ENCODE data around the gene OR6T1. TPM values are rescaled to one million over a fixed set of nuclear protein-coding genes. Genes with fewer than 3 reads are reported as not detected.

OR6T1 gene, protein sequence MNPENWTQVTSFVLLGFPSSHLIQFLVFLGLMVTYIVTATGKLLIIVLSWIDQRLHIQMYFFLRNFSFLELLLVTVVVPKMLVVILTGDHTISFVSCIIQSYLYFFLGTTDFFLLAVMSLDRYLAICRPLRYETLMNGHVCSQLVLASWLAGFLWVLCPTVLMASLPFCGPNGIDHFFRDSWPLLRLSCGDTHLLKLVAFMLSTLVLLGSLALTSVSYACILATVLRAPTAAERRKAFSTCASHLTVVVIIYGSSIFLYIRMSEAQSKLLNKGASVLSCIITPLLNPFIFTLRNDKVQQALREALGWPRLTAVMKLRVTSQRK
- not detected in 2 replicates for total RNA-seq
- long read RNA-seq: 0 reads

GRCh38 chr11:123943738-123944137 is at the start of gene OR6T1:
Gene OR6T1 (minus strand): TSS chr11:123943838. CDS start chr11:123943838, 0 bp downstream.
- Mint-ChIP-seq H3K36me3 (ENCODE audit: low read depth) (no peaks in the 10 kb centered on the region), H3K4me3 (no peak within 1 kb of the TSS), H3K27me3 (ENCODE audit: low read depth) (peaks cover 3% of the 10 kb centered on the region), H3K4me1 (no peaks in the 10 kb centered on the region), H3K27ac (ENCODE audit: unreplicated experiment) (no peak within 1 kb of the TSS), H3K9me3 (no peaks in the 10 kb centered on the region)
- DNase-seq (ENCODE audit: low read depth, low spot score): no peak
- TF ChIP-seq, protein P1, sequence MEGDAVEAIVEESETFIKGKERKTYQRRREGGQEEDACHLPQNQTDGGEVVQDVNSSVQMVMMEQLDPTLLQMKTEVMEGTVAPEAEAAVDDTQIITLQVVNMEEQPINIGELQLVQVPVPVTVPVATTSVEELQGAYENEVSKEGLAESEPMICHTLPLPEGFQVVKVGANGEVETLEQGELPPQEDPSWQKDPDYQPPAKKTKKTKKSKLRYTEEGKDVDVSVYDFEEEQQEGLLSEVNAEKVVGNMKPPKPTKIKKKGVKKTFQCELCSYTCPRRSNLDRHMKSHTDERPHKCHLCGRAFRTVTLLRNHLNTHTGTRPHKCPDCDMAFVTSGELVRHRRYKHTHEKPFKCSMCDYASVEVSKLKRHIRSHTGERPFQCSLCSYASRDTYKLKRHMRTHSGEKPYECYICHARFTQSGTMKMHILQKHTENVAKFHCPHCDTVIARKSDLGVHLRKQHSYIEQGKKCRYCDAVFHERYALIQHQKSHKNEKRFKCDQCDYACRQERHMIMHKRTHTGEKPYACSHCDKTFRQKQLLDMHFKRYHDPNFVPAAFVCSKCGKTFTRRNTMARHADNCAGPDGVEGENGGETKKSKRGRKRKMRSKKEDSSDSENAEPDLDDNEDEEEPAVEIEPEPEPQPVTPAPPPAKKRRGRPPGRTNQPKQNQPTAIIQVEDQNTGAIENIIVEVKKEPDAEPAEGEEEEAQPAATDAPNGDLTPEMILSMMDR (conservative IDR thresholded peaks at IDR 0.05): no peak

DNA sequence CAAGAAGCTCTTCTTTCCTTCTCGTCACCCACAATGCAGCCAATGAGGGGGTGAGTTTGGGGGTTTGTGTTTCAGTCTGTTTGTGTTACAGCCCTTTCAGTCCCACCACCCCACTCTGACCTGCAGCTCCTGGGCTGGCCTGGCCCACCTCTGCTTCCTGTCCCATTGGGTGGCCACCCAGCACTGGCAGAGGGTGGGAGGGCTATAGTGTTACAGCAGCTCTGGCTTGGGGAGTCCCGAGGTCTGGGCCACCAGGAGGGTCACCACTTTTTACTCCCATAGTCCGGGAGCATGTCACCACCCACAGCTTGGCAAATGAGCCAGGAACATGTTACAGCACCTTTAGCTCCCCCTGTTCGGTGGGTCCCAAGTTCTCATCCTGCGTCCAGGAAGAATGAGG is 35.7 kb upstream of the OR6T1 start:
- TF ChIP-seq, protein P1 (conservative IDR thresholded peaks at IDR 0.05): no peak
- no peak overlapping the region for H3K27ac Mint-ChIP-seq (ENCODE audit: unreplicated experiment)
- no peaks in the 10 kb centered on the region for H3K27me3 Mint-ChIP-seq (ENCODE audit: low read depth)
- H3K9me3 Mint-ChIP-seq: peaks cover 14% of the 10 kb centered on the region
- peaks cover 21% of the 10 kb centered on the region for H3K4me1 Mint-ChIP-seq
- DNase-seq (ENCODE audit: low read depth, low spot score): no peak
- H3K4me3 Mint-ChIP-seq: no peak overlapping the region
- peaks cover 11% of the 10 kb centered on the region for H3K36me3 Mint-ChIP-seq (ENCODE audit: low read depth)

DNA sequence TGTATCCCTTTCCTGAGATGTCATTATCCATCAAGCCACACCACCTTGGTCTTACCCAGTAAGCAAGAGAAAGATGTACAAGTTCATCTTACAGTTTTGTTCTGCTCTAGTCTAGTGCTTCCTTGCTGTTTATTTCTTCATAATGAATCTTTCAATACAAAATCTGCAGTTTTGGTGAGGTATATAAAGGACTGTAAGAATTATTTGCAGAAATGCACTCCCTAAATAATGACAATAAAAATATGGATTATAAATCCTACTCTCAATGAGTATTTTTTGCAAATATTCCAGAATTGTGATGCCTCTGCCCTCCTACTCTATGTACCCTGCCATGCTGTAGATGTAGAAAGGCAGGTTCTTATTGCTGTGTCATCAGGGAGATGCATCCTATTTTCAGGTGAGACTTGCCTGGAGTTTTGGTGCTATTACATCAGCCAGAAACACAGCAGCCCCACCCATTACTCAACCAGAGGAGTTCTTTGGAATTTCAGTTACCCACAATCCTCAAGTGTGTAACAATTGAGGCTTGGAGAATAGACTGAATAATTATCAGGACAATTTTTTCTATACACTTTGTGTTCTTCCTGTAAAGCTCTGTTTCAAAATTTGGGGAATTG is 34.2 kb upstream of the OR6T1 start, which contains the start of gene OR10S1:
Gene OR10S1, minus strand, starts transcription at position 51 of the 617 bp plus-strand sequence. CDS start 117 bp downstream, outside the sequence.
- peaks cover 5% of the 10 kb centered on the region for H3K36me3 Mint-ChIP-seq (ENCODE audit: low read depth)
- no peaks in the 10 kb centered on the region for H3K27me3 Mint-ChIP-seq (ENCODE audit: low read depth)
- peaks cover 21% of the 10 kb centered on the region for H3K4me1 Mint-ChIP-seq
- no peak within 1 kb of the TSS for H3K4me3 Mint-ChIP-seq
- TF ChIP-seq, protein P1 (conservative IDR thresholded peaks at IDR 0.05): no peak
- DNase-seq (ENCODE audit: low read depth, low spot score): no peak
- peaks cover 9% of the 10 kb centered on the region for H3K9me3 Mint-ChIP-seq
- H3K27ac Mint-ChIP-seq (ENCODE audit: unreplicated experiment): peak within 1 kb of the TSS; percentile 43

- H3K36me3 Mint-ChIP-seq (ENCODE audit: low read depth): no peaks in the 10 kb centered on the region
These were observed 33.3 kb upstream of the OR6T1 start for GRCh38 chr11:123976770-123977560.

GRCh38 chr11:123973816-123974215 is 30.2 kb upstream of the OR6T1 start:
- TF ChIP-seq, protein P1 (conservative IDR thresholded peaks at IDR 0.05): no peak
- H3K27me3 Mint-ChIP-seq (ENCODE audit: low read depth): no peaks in the 10 kb centered on the region
- H3K4me3 Mint-ChIP-seq: no peak overlapping the region
- DNase-seq (ENCODE audit: low read depth, low spot score): no peak
- no peaks in the 10 kb centered on the region for H3K4me1 Mint-ChIP-seq
- no peak overlapping the region for H3K27ac Mint-ChIP-seq (ENCODE audit: unreplicated experiment)
- H3K36me3 Mint-ChIP-seq (ENCODE audit: low read depth): no peaks in the 10 kb centered on the region
- peaks cover 3% of the 10 kb centered on the region for H3K9me3 Mint-ChIP-seq

More at GRCh38 chr11:123976770-123977560, 33.3 kb upstream of the OR6T1 start:
- H3K4me1 Mint-ChIP-seq: peaks cover 19% of the 10 kb centered on the region
- no peak for DNase-seq (ENCODE audit: low read depth, low spot score)
- no peak overlapping the region for H3K4me3 Mint-ChIP-seq
- peak overlapping the region; percentile 43 for H3K27ac Mint-ChIP-seq (ENCODE audit: unreplicated experiment)
- no peaks in the 10 kb centered on the region for H3K27me3 Mint-ChIP-seq (ENCODE audit: low read depth)
- TF ChIP-seq, protein P1 (conservative IDR thresholded peaks at IDR 0.05): no peak
- peaks cover 4% of the 10 kb centered on the region for H3K9me3 Mint-ChIP-seq

All from neural crest cell (in vitro differentiated cells).